H9 (cell line): ENCODE measurements around the gene SP100. TPM values are rescaled to one million over a fixed set of nuclear protein-coding genes. Genes with fewer than 3 reads are reported as not detected.

ENCODE experiments used
- DNase-seq: peaks from one replicate; pipeline ENCODE4 v3.0.0-alpha.2; 2017
- H2AFZ ChIP-seq: one replicate; pipeline ENCODE4 v1.6.1; 2013; ENCODE audit warnings: mild to moderate bottlenecking, low read length, control low read depth, moderate library complexity
- H2AK5ac ChIP-seq: 2 replicates; pipeline ENCODE4 v1.6.1; 2013; ENCODE audit warnings: low read length, control low read depth, mixed read lengths; ENCODE audit not compliant: insufficient read length
- H2BK120ac ChIP-seq: one replicate; pipeline ENCODE4 v1.6.1; 2013; ENCODE audit warnings: low read depth, mild to moderate bottlenecking, low read length, control low read depth, inconsistent platforms; ENCODE audit not compliant: poor library complexity, severe bottlenecking
- H2BK12ac ChIP-seq: 2 replicates; pipeline ENCODE4 v1.6.1; 2013; ENCODE audit warnings: low read length, control low read depth, mixed read lengths, low read depth; ENCODE audit not compliant: insufficient read length
- H2BK15ac ChIP-seq: 2 replicates; pipeline ENCODE4 v1.6.1; 2013; ENCODE audit warnings: low read depth, low read length, control low read depth
- H2BK20ac ChIP-seq: one replicate; pipeline ENCODE4 v1.6.1; 2013; ENCODE audit warnings: low read depth, mild to moderate bottlenecking, low read length, control low read depth, inconsistent platforms; ENCODE audit not compliant: poor library complexity, severe bottlenecking
- H2BK5ac ChIP-seq: 2 replicates; pipeline ENCODE4 v1.6.1; 2013; ENCODE audit warnings: low read length, control low read depth, mixed read lengths; ENCODE audit not compliant: insufficient read length
- H3K14ac ChIP-seq: 2 replicates; pipeline ENCODE4 v1.6.1; 2013; ENCODE audit warnings: low read length, control low read depth; ENCODE audit not compliant: insufficient read depth
- H3K18ac ChIP-seq: 2 replicates; pipeline ENCODE4 v1.6.1; 2013; ENCODE audit warnings: low read depth, mild to moderate bottlenecking, mixed read lengths, low read length, control low read depth; ENCODE audit not compliant: insufficient read length
- H3K23ac ChIP-seq: 2 replicates; pipeline ENCODE4 v1.6.1; 2013; ENCODE audit warnings: low read length, control low read depth, mixed read lengths, low read depth; ENCODE audit not compliant: insufficient read length
- H3K23me2 ChIP-seq: 2 replicates; pipeline ENCODE4 v1.6.1; 2013; ENCODE audit warnings: low read depth, mild to moderate bottlenecking, mixed read lengths, low read length, control low read depth; ENCODE audit not compliant: insufficient read length, poor library complexity, severe bottlenecking
- H3K27ac ChIP-seq: 2 replicates; pipeline ENCODE4 v1.5.1; 2013; ENCODE audit warnings: low read length, control low read depth, mixed read lengths, low read depth; ENCODE audit not compliant: insufficient read length
- H3K27me3 ChIP-seq: 2 replicates; pipeline ENCODE4 v1.6.1; 2013; ENCODE audit warnings: low read length, control low read depth, inconsistent platforms; ENCODE audit not compliant: insufficient read depth
- H3K4ac ChIP-seq: 2 replicates; pipeline ENCODE4 v1.6.1; 2013; ENCODE audit warnings: low read depth, mild to moderate bottlenecking, control low read depth, inconsistent platforms, low read length, moderate library complexity
- H3K4me1 ChIP-seq: 2 replicates; pipeline ENCODE4 v1.6.1; 2013; ENCODE audit warnings: low read length, control low read depth, inconsistent platforms; ENCODE audit not compliant: insufficient read depth
- H3K4me2 ChIP-seq: 2 replicates; pipeline ENCODE4 v1.6.1; 2013; ENCODE audit warnings: low read length, control low read depth, mixed read lengths; ENCODE audit not compliant: insufficient read length, insufficient read depth
- H3K56ac ChIP-seq: 2 replicates; pipeline ENCODE4 v1.6.1; 2013; ENCODE audit warnings: low read depth, mild to moderate bottlenecking, mixed read lengths, low read length, control low read depth; ENCODE audit not compliant: insufficient read length
- H3K79me1 ChIP-seq: 2 replicates; pipeline ENCODE4 v1.6.1; 2013; ENCODE audit warnings: low read depth, mild to moderate bottlenecking, moderate library complexity, low read length, control low read depth, inconsistent platforms; ENCODE audit not compliant: insufficient read depth, poor library complexity, severe bottlenecking
- H3K79me2 ChIP-seq: 2 replicates; pipeline ENCODE4 v1.6.1; 2013; ENCODE audit warnings: low read length, control low read depth, inconsistent platforms; ENCODE audit not compliant: insufficient read depth
- H3K9ac ChIP-seq: 2 replicates; pipeline ENCODE4 v1.6.1; 2013; ENCODE audit warnings: low read length, control low read depth, mixed read lengths; ENCODE audit not compliant: insufficient read length; ENCODE audit errors: extremely low read depth
- H3K9me3 ChIP-seq: one replicate; pipeline ENCODE4 v1.6.1; 2013; ENCODE audit warnings: low read depth, low read length, inconsistent platforms; ENCODE audit not compliant: control insufficient read depth
- H3T11ph ChIP-seq: one replicate; pipeline ENCODE4 v1.6.1; 2013; ENCODE audit warnings: mild to moderate bottlenecking, low read length, control low read depth, inconsistent platforms
- H4K20me1 ChIP-seq: one replicate; pipeline ENCODE4 v1.6.1; 2013; ENCODE audit not compliant: control insufficient read depth, insufficient read length, insufficient read depth
- H4K5ac ChIP-seq: 2 replicates; pipeline ENCODE4 v1.6.1; 2013; ENCODE audit warnings: low read depth, mild to moderate bottlenecking, mixed read lengths, low read length, control low read depth; ENCODE audit not compliant: insufficient read length
- H4K8ac ChIP-seq: replicated peaks from 2 replicates; pipeline ENCODE4 v1.6.1; 2013; ENCODE audit warnings: low read length, control low read depth, mixed read lengths, low read depth; ENCODE audit not compliant: insufficient read length
- H4K91ac ChIP-seq: 2 replicates; pipeline ENCODE4 v1.6.1; 2013; ENCODE audit warnings: low read depth, mild to moderate bottlenecking, moderate library complexity, mixed read lengths, low read length, control low read depth; ENCODE audit not compliant: insufficient read length
- H3K27ac Mint-ChIP-seq, 3 experiments: 2 replicates in 2 of 3; 3 replicates in 1 of 3; pipeline ENCODE4 v1.8.0; 2020 to 2021; ENCODE audit warnings: mixed read lengths in 3 of 3, mild to moderate bottlenecking in 1 of 3, moderate library complexity in 1 of 3
- H3K27me3 Mint-ChIP-seq: 2 replicates; pipeline ENCODE4 v1.8.0; 2021; ENCODE audit warnings: low read depth, mild to moderate bottlenecking, moderate library complexity, mixed read lengths
- H3K36me3 Mint-ChIP-seq, 3 experiments: 2 replicates in 2 of 3; 3 replicates in 1 of 3; pipeline ENCODE4 v1.8.0; 2020 to 2021; ENCODE audit warnings: low read depth in 3 of 3, mixed read lengths in 3 of 3; ENCODE audit not compliant: insufficient read depth in 1 of 3
- H3K4me1 Mint-ChIP-seq, 2 experiments: 2 replicates each; pipeline ENCODE4 v1.8.0; 2020; ENCODE audit warnings: mixed read lengths in 2 of 2
- H3K4me3 Mint-ChIP-seq, 2 experiments: 2 replicates in 1 of 2; 3 replicates in 1 of 2; pipeline ENCODE4 v1.8.0; 2020 to 2021; ENCODE audit warnings: mild to moderate bottlenecking in 2 of 2, mixed read lengths in 2 of 2, moderate library complexity in 1 of 2
- H3K9me3 Mint-ChIP-seq, 2 experiments: 2 replicates in 1 of 2; 3 replicates in 1 of 2; pipeline ENCODE4 v1.8.0; 2020; ENCODE audit warnings: mild to moderate bottlenecking in 2 of 2, mixed read lengths in 2 of 2, moderate library complexity in 1 of 2
- CTCF ChIP-seq: fragments of 200-600 bp; sonication (generic); conservative IDR thresholded peaks from 3 replicates; pipeline ENCODE4 v1.8.0; 2021; ENCODE audit warnings: antibody characterized with exemption, mild to moderate bottlenecking
- WGBS: extraction: QIAGEN DNeasy Blood & Tissue Kit; methylation state at CpG from one replicate; pipeline ENCODE4 v1.1.7; 2013; ENCODE audit warnings: missing lambda C conversion rate, low lambda C conversion rate, mixed read lengths; ENCODE audit not compliant: insufficient read length; ENCODE audit errors: extremely low coverage; 5-methylcytosine and 5-hydroxymethylcytosine counted together
- total RNA-seq: library from RNA; stranded (reverse); gene quantifications from 2 replicates; pipeline ENCODE4 v1.2.1, GENCODE V29; 2021

The SP100 gene
- total RNA-seq, 1 experiment from 2014 or later: 0.28 TPM

- Histone ChIP-seq H4K91ac (no peak overlapping the region), H3K27me3 (no peaks in the 10 kb centered on the region), H4K5ac (no peak overlapping the region), H3K23me2 (no peaks in the 10 kb centered on the region), H3K4me2 (no peak overlapping the region), H4K8ac (no peak overlapping the region), H3K9me3 (no peaks in the 10 kb centered on the region), H3T11ph (no peak overlapping the region), H2AK5ac (no peak overlapping the region), H3K79me2 (no peaks in the 10 kb centered on the region), H2BK12ac (no peak overlapping the region), H2BK15ac (no peak overlapping the region), H3K56ac (no peak overlapping the region), H3K79me1 (no peaks in the 10 kb centered on the region), H2AFZ (no peak overlapping the region), H3K4ac (no peak overlapping the region), H3K14ac (no peak overlapping the region), H2BK120ac (no peak overlapping the region), H3K4me1 (no peaks in the 10 kb centered on the region), H3K23ac (no peak overlapping the region), H2BK5ac (no peak overlapping the region), H3K18ac (no peak overlapping the region), H2BK20ac (no peak overlapping the region), H3K9ac (no peak overlapping the region), H3K27ac (no peak overlapping the region), H4K20me1 (no peaks in the 10 kb centered on the region)
- no peak for DNase-seq
- Mint-ChIP-seq H3K36me3 (peaks cover 0 to 5% (median 5%) of the 10 kb centered on the region in 3 experiments; a peak in 4 of 7 replicates), H3K27ac (no peak overlapping the region), H3K27me3 (no peaks in the 10 kb centered on the region), H3K4me3 (no peak overlapping the region), H3K9me3 (peaks cover 21 to 23% of the 10 kb centered on the region in 2 experiments), H3K4me1 (no peaks in the 10 kb centered on the region)
- WGBS: no CpG with 5 or more reads among the region's 2 CpGs
- no peak for TF ChIP-seq CTCF
Observed at GRCh38 chr2:230552181-230552580, 136.2 kb downstream of the SP100 start.
